NCI-H128 (cell line): ENCODE results near the gene PCDHA1.

ENCODE experiments used
- DNase-seq: peaks from one replicate; lab custom pipeline; 2025; ENCODE audit not compliant: unreplicated experiment; lab: John Stamatoyannopoulos, UW

PCDHA1 gene

DNA sequence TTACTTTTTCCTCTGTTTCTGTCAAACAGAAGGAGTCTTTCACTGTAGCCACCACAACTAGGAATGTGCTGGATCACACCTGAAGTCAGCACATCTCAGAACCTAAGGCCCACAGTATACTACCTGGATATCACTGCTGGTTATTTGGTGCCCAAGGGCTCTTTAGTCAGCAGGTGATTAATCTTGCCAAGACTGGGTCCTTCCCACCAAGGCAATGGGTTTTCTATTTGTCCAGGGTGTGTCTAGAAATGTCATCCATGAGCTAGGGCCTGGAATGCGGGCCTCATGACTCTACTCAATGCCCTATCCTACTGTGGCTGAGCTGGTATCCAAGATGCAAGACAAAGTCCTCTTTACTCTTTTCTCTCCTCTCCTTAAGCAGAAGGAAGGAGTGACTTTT is 130.4 kb downstream of the PCDHA1 start:
- no peak for DNase-seq

DNA sequence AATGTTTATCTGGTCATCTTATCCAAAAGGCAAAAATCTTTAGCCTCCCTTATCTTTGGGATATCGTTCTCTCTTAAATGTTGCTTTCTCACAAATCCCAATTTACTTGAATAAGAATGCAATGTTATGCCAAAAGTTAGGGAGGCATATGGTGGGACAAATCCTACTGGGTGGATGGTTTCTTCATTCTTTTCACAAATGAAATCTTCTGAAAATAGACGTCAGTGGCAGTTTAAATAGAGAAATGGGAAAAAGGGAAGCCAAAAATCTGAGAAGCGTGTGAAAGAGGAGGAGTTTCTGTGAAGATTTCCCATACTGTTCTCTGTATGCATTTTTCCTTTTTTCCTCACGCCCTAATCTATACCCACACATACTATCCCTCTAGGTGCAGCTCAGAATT is 137.7 kb downstream of the PCDHA1 start:
- DNase-seq: no peak

GRCh38 chr5:140925806-140926442 is 140.0 kb downstream of the PCDHA1 start, which contains the start of gene PCDHAC1:
Gene PCDHAC1, plus strand, starts transcription at chr5:140926299. Its CDS starts 594 bp downstream, at chr5:140926893.
- DNase-seq: no peak

- peak; percentile 71 for DNase-seq
These were observed 140.7 kb downstream of the PCDHA1 start for GRCh38 chr5:140926443-140927227.

GRCh38 chr5:140927228-140927573 is 141.3 kb downstream of the PCDHA1 start:
- no peak for DNase-seq

DNA sequence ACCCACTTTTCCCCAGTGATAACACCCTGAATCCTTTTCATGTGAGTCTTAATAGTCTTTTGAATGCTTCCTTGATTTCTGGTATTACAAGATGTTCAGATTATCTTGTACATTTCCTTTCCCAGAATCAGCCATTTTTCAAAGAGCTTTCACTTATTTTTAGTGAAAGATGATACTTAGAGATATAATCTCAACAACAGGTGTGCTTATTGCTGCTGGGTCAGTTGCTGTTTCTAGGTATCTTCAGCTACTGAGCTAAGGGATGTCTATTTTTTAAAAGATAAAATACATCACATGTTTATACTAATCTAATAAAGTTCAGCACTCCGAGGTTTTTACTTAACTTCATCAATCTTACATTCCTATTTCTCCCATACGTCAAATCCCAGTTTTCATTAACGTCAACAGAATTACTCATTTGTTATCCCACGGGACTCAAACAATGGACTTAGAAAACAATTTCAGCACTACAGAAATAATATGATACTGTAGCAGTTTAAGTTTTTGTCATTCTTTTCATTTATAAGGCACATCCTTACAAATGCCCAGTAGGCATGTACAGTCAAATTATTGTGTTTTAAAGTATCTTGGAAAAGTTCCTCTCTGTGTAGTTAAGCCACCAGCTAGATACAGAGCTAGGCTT is 149.1 kb downstream of the PCDHA1 start:
- no peak for DNase-seq

DNA sequence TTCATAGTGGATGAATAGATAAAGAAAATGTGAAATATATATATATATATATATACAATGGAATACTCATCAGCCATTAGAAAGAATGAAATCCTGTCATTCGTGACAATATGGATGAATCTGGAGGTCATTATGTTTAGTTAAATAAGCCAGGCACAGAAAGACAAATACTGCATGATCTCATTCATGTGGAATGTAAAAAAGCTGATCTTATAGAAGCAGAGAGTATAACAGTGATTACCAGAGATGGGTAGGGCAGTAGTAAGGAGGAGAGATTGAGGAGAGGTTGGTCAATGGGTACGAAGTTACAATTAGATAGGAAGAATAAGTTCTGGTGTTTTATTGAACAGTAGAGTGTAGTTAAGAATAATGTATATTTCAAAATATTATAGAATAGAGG is 160.6 kb downstream of the PCDHA1 start:
- no peak for DNase-seq

- no peak for DNase-seq
These were observed 165.7 kb downstream of the PCDHA1 start for GRCh38 chr5:140951636-140952035.

- DNase-seq: no peak
These were observed 167.3 kb downstream of the PCDHA1 start for GRCh38 chr5:140953234-140953633.

GRCh38 chr5:140962190-140962589 is 176.2 kb downstream of the PCDHA1 start:
- no peak for DNase-seq

GRCh38 chr5:140964356-140964755 is 178.4 kb downstream of the PCDHA1 start:
- no peak for DNase-seq

DNA sequence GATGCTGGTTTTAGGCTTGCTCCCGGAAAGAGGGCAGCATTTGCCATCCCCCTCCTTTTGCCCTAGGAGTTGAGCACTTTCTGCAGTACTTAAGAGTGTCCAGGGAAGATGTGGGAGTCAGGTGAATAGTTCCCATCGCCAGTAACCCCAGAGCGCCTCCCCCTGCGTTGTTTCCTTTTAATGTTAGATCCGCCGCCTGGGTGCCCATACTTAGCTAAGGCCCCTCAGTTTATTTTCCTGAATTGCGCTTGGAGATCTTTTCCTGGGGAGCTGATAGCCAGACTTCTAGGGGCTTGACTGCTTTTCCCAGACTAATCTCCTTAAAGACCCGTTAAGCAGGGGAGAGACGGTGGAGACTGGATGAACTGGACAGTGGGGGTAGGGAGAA is 180.0 kb downstream of the PCDHA1 start:
- no peak for DNase-seq

GRCh38 chr5:140966293-140967225 is 180.6 kb downstream of the PCDHA1 start, which contains the start of gene PCDHAC2:
Gene PCDHAC2, plus strand, starts transcription at chr5:140966476. Its CDS starts 291 bp downstream, at chr5:140966767.
- no peak for DNase-seq

DNA sequence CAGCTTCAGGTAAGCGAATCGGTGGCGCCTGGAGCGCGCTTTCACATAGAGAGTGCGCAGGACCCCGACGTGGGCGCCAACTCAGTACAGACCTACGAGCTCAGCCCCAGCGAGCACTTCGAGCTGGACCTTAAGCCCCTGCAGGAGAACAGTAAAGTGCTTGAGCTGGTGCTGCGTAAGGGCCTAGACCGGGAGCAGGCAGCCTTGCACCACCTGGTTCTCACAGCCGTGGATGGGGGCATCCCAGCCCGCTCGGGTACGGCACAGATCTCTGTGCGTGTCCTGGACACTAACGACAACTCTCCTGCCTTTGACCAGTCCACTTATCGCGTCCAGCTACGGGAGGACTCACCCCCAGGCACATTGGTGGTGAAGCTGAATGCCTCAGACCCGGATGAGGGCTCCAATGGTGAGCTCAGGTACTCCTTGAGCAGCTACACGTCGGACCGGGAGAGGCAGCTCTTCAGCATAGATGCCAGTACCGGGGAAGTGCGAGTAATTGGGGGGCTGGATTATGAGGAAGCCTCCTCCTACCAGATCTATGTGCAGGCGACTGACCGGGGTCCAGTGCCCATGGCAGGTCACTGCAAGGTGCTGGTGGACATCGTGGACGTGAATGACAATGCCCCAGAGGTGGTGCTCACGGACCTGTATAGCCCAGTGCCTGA is 181.4 kb downstream of the PCDHA1 start:
- DNase-seq: no peak

- no peak for DNase-seq
These were observed 183.9 kb downstream of the PCDHA1 start for GRCh38 chr5:140969880-140970279.

GRCh38 chr5:140973550-140973949 is 187.6 kb downstream of the PCDHA1 start:
- DNase-seq: no peak

DNA sequence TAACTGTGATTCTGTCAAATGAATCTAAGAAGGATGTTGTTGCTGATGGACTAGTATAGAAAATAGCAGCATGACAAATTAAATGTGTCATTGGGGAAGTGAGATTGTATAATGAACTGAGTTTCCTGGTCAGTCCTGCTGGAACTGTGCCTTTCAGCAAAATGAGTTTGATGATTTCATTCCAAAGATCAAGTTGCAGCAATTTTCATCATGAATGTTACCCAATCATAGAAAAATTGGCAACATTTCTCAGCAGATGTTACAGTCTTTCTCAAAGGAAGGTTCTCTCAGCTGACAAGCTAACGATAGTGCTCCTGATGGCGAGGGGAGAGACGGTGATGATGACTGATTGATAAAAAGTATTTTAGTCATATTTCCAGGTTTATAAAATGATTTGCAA is 191.1 kb downstream of the PCDHA1 start:
- no peak for DNase-seq

- no peak for DNase-seq
These were observed 192.3 kb downstream of the PCDHA1 start for GRCh38 chr5:140978260-140978659.

- DNase-seq: no peak
These were observed 193.0 kb downstream of the PCDHA1 start for GRCh38 chr5:140978983-140979382.

DNA sequence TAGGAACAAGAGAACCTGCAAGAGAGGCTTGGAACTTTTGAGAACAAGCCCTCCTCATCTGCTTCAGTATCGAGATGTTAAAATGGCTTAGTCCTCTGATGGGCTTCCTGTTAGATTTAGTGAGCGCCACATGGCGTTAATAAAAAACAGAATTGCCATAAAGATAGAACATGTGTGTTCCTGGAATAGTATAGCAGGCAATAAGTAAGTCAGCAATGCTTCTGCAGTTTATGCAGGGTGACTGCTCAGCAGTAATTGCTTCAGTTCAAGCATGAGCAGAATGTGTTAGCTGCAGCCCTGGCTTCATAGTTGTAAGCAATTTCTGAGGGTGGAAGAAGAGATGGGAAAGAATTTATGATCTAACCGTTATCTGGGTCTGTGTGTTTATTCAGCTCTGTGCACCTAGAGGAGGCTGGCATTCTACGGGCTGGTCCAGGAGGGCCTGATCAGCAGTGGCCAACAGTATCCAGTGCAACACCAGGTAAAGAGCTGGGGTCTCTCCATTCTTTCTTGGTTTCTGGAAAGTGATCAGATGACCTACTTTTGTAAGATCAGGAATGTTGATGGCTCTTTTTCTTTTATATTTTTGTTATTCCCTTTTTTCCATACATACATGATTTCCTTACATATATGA is 196.3 kb downstream of the PCDHA1 start:
- DNase-seq: no peak
